K562 (cell line): ENCODE results near the gene ROBO1. TPM values are rescaled to one million over a fixed set of nuclear protein-coding genes. Genes with fewer than 3 reads are reported as not detected.

Experiments
- ATAC-seq: fragments of 200-7000 bp; cut with Tn5 transposase; 3 replicates; pipeline ENCODE4 v1.9.1; 2020; ENCODE audit warnings: moderate library complexity
- BruUV-seq: library from RNA; stranded (reverse); fragments of 400-500 nt; replicated peaks from 2 replicates; lab custom pipeline; 2021; lab: Mats Ljungman, UMichigan
- CTCF ChIA-PET: fragments of 300-600 bp; formaldehyde crosslinking; extraction: SDS; loops from one replicate; lab custom pipeline; 2021; ENCODE audit warnings: low intra/inter-chr PET ratio; lab: Yijun Ruan, JAX
- POLR2A ChIA-PET: fragments of 300-600, 350-650 bp; sonication (Branson Sonifier 250); formaldehyde crosslinking; extraction: SDS; loops from one replicate; lab custom pipeline; 2021; ENCODE audit warnings: antibody characterized with exemption, inconsistent platforms; lab: Yijun Ruan, JAX
- DNase-seq, 4 experiments: peaks; one replicate each; pipeline versions ENCODE4 v3.0.0 to v3.0.0-alpha.2; 2011 to 2018; ENCODE audit warnings: low spot score in 3 of 4, mixed read lengths in 3 of 4; ENCODE audit errors: extremely low read depth in 1 of 4
- FAIRE-seq: peaks from 2 replicates; lab custom pipeline; 2011; peaks lifted over from hg19 to GRCh38; lab: Jason Lieb, UNC
- H2AFZ ChIP-seq: 2 replicates; pipeline ENCODE4 v1.6.0; 2011; ENCODE audit warnings: low read depth, low read length, control low read depth, inconsistent platforms
- H3K27ac ChIP-seq: fragments of 200-600 bp; 3 replicates; pipeline ENCODE4 v1.8.0; 2011; ENCODE audit warnings: low read depth, mild to moderate bottlenecking, control low read depth, inconsistent platforms, low read length, moderate library complexity, mixed read lengths; ENCODE audit errors: extremely low read depth
- H3K27me3 ChIP-seq, 2 experiments: fragments of 300-600 bp in 1 of 2; 2 replicates in 1 of 2; 3 replicates in 1 of 2; pipeline versions ENCODE4 v1.6.0 to v1.8.0; 2011; ENCODE audit warnings: inconsistent platforms in 2 of 2, low read length in 2 of 2, mild to moderate bottlenecking in 1 of 2, mixed read lengths in 1 of 2, moderate library complexity in 1 of 2; ENCODE audit not compliant: control insufficient read depth in 2 of 2, insufficient read depth in 2 of 2
- H3K36me3 ChIP-seq: fragments of 300-600 bp; 3 replicates; pipeline ENCODE4 v1.8.0; 2011; ENCODE audit warnings: mild to moderate bottlenecking, low read length, inconsistent platforms; ENCODE audit not compliant: control insufficient read depth, insufficient read depth
- H3K4me1 ChIP-seq, 2 experiments: fragments of 200-600 bp in 1 of 2; replicated peaks in 1 of 2; 2 replicates in 1 of 2; 3 replicates in 1 of 2; pipeline versions ENCODE4 v1.5.1 to v1.8.0; 2011; ENCODE audit warnings: inconsistent platforms in 2 of 2, low read length in 2 of 2, mild to moderate bottlenecking in 1 of 2, mixed read lengths in 1 of 2, moderate library complexity in 1 of 2; ENCODE audit not compliant: control insufficient read depth in 2 of 2, insufficient read depth in 2 of 2
- H3K4me2 ChIP-seq: 2 replicates; pipeline ENCODE4 v1.6.1; 2011; ENCODE audit warnings: low read length, control low read depth, inconsistent platforms, mixed read lengths; ENCODE audit not compliant: insufficient read depth
- H3K4me3 ChIP-seq: fragments of 200-600 bp; sonication (generic), shearing (Covaris generic); 2 replicates; pipeline ENCODE4 v1.5.1; 2016; ENCODE audit warnings: control low read depth, inconsistent platforms
- H3K79me2 ChIP-seq: fragments of 200-600 bp; 3 replicates; pipeline ENCODE4 v1.8.0; 2011; ENCODE audit warnings: low read length, inconsistent platforms; ENCODE audit not compliant: control insufficient read depth, insufficient read depth
- H3K9ac ChIP-seq, 2 experiments: 2 replicates each; pipeline versions ENCODE4 v1.6.0 to v1.6.1; 2011; ENCODE audit warnings: low read depth in 2 of 2, low read length in 2 of 2, control low read depth in 1 of 2, inconsistent platforms in 1 of 2, mild to moderate bottlenecking in 1 of 2, mixed read lengths in 1 of 2; ENCODE audit not compliant: insufficient read depth in 1 of 2
- H3K9me1 ChIP-seq: one replicate; pipeline ENCODE4 v1.6.0; 2011; ENCODE audit warnings: inconsistent platforms, mild to moderate bottlenecking, low read length, moderate library complexity; ENCODE audit not compliant: control insufficient read depth, insufficient read depth
- H3K9me3 ChIP-seq: replicated peaks from 2 replicates; pipeline ENCODE4 v1.5.1; 2011; ENCODE audit warnings: low read depth, low read length, inconsistent platforms; ENCODE audit not compliant: control insufficient read depth, insufficient read depth
- H4K20me1 ChIP-seq: replicated peaks from 2 replicates; pipeline ENCODE4 v1.6.1; 2011; ENCODE audit warnings: low read length, inconsistent platforms, mixed read lengths; ENCODE audit not compliant: control insufficient read depth, insufficient read depth
- CHCHD3 ChIP-seq: fragments of 250-450 bp; sonication (Bioruptor Pico); IDR thresholded peaks from 2 replicates; pipeline ENCODE4 v2.1.2; 2022; ENCODE audit warnings: mild to moderate bottlenecking
- DPF2 ChIP-seq: fragments of 450-650 bp; IDR thresholded peaks from 2 replicates; pipeline ENCODE4 v1.6.1; 2016
- ELF2 ChIP-seq: fragments of 250-450 bp; sonication (Bioruptor Pico); IDR thresholded peaks from 2 replicates; pipeline ENCODE4 v1.5.0; 2021; ENCODE audit warnings: mild to moderate bottlenecking
- ETV6 ChIP-seq, 3 experiments: fragments of 150-350 bp in 1 of 3; sonication (generic) in 1 of 3; formaldehyde crosslinking in 1 of 3; IDR thresholded peaks; 2 replicates each; pipeline versions ENCODE4 v1.6.1 to v1.8.0; 2014 to 2022; ENCODE audit warnings: borderline replicate concordance in 2 of 3, low read depth in 2 of 3, antibody characterized with exemption in 1 of 3, low read length in 1 of 3, mild to moderate bottlenecking in 1 of 3, missing genetic modification reagents in 1 of 3
- HDAC1 ChIP-seq, 2 experiments: fragments of 450-650 bp; IDR thresholded peaks; 2 replicates each; pipeline ENCODE4 v1.6.1; 2016 to 2017; ENCODE audit warnings: inconsistent platforms in 1 of 2, mild to moderate bottlenecking in 1 of 2, moderate library complexity in 1 of 2
- KDM1A ChIP-seq, 2 experiments: fragments of 450-650 bp; IDR thresholded peaks; 2 replicates each; pipeline ENCODE4 v1.6.1; 2016; ENCODE audit warnings: mild to moderate bottlenecking in 2 of 2
- KLF13 ChIP-seq: fragments of 450-650 bp; IDR thresholded peaks from 2 replicates; pipeline ENCODE4 v1.6.1; 2016; ENCODE audit warnings: missing genetic modification characterization, low read depth, mild to moderate bottlenecking, missing compliant biosample characterization, moderate library complexity, borderline replicate concordance
- NFE2L1 ChIP-seq: fragments of 450-650 bp; IDR thresholded peaks from 2 replicates; pipeline ENCODE4 v1.6.1; 2016; ENCODE audit warnings: missing genetic modification characterization, low read depth, mild to moderate bottlenecking, missing compliant biosample characterization, moderate library complexity, borderline replicate concordance
- NR4A1 ChIP-seq, 2 experiments: fragments of 250-450 bp in 1 of 2; fragments of 450-650 bp in 1 of 2; sonication (Bioruptor Pico) in 1 of 2; IDR thresholded peaks; 2 replicates each; pipeline versions ENCODE4 v1.4.0 to v1.6.1; 2016 to 2020; ENCODE audit warnings: mild to moderate bottlenecking in 2 of 2, missing compliant biosample characterization in 1 of 2, missing genetic modification characterization in 1 of 2, moderate library complexity in 1 of 2
- SIN3A ChIP-seq, 2 experiments: fragments of 150-350 bp in 1 of 2; IDR thresholded peaks; 2 replicates each; pipeline ENCODE4 v1.6.1; 2011 to 2016; ENCODE audit warnings: borderline replicate concordance in 2 of 2, low read depth in 2 of 2, low read length in 2 of 2, mild to moderate bottlenecking in 2 of 2, moderate library complexity in 2 of 2; ENCODE audit not compliant: control insufficient read depth in 1 of 2
- SNIP1 ChIP-seq: fragments of 450-650 bp; IDR thresholded peaks from 2 replicates; pipeline ENCODE4 v1.7.1; 2017; ENCODE audit warnings: low read depth, mild to moderate bottlenecking
- SRF ChIP-seq, 2 experiments: fragments of 250-450, 450-650 bp in 1 of 2; sonication (Bioruptor Pico) in 1 of 2; sonication (generic) in 1 of 2; formaldehyde crosslinking; IDR thresholded peaks; 2 replicates each; pipeline versions ENCODE4 v1.5.0 to v1.5.1; 2020 to 2022; ENCODE audit warnings: mild to moderate bottlenecking in 1 of 2, missing genetic modification reagents in 1 of 2
- SRSF7 ChIP-seq: fragments of 200-400 bp; formaldehyde crosslinking; optimal IDR thresholded peaks from 2 replicates; pipeline ENCODE3; 2017; ENCODE audit warnings: mild to moderate bottlenecking, low read depth, low read length
- ZFP36 ChIP-seq: fragments of 150-350 bp; IDR thresholded peaks from 2 replicates; pipeline ENCODE4 v1.6.1; 2018; ENCODE audit warnings: low read length, low read depth; ENCODE audit not compliant: partially characterized antibody
- ZNF668 ChIP-seq: fragments of 250-450 bp; sonication (Bioruptor Pico); IDR thresholded peaks from 2 replicates; pipeline ENCODE4 v1.8.0; 2022; ENCODE audit warnings: mild to moderate bottlenecking, inconsistent platforms
- ZNF79 ChIP-seq: fragments of 250-450 bp; sonication (Bioruptor Pico); IDR thresholded peaks from 2 replicates; pipeline ENCODE4 v1.4.0; 2020; ENCODE audit warnings: low read depth, mild to moderate bottlenecking, moderate library complexity
- WGBS: fragments of 100-300 bp; shearing (Covaris generic); methylation state at CpG from one replicate; pipeline ENCODE4 v1.1.6; 2016; ENCODE audit warnings: low coverage, mixed read lengths; ENCODE audit not compliant: insufficient coverage; ENCODE audit errors: missing lambda C conversion rate; 5-methylcytosine and 5-hydroxymethylcytosine counted together
- in situ Hi-C: fragments of 300-500 bp; cut with MboI; formaldehyde crosslinking; loops from 4 replicates; pipeline ENCODE4 v1.15.0; 2018; ENCODE audit warnings: inconsistent platforms, mixed read lengths
- intact Hi-C: fragments of 100-400 bp; cut with micrococcal nuclease; formaldehyde crosslinking; loops from 2 replicates; pipeline ENCODE4 v1.14.2; 2022
- polyA plus RNA-seq, 8 experiments: library from polyadenylated mRNA; depleted of rRNA in 4 of 8; stranded (reverse) in 5 of 8; unstranded in 3 of 8; fragments of >200 nt; fragmentation: Nextera tagmentation in 2 of 8; fragmentation: Illumina TruSeq in 1 of 8; extraction: Ambion mirVana in 2 of 8; extraction: Trizol in 1 of 8; gene quantifications; 2 replicates each; pipeline versions ENCODE4 v1.2.1 to v1.2.3, GENCODE V29; 2011 to 2014; ENCODE audit warnings: inconsistent platforms in 1 of 8, missing spikeins in 1 of 8
- total RNA-seq, 7 experiments: library from RNA; depleted of rRNA in 6 of 7; stranded (reverse); fragments of >200 nt in 6 of 7; fragmentation: Illumina TruSeq in 2 of 7; extraction: Trizol in 2 of 7; gene quantifications; 2 replicates each; pipeline versions ENCODE4 v1.2.1 to v1.2.3, GENCODE V29; 2011 to 2021; ENCODE audit warnings: low replicate concordance in 1 of 7
- TF ChIP-seq, protein P1 (sequence below): fragments of 250-450 bp; sonication (Bioruptor Pico); IDR thresholded peaks from 2 replicates; pipeline ENCODE4 v1.4.0; 2020; ENCODE audit warnings: mild to moderate bottlenecking

ROBO1 gene
- total and polyA plus RNA-seq, 9 of the 15 experiments (the other 6 are each of a cell fraction or from before 2014, with no cell fraction given): 0.01 to 0.53 (median 0.17) TPM; not detected in 5

DNA sequence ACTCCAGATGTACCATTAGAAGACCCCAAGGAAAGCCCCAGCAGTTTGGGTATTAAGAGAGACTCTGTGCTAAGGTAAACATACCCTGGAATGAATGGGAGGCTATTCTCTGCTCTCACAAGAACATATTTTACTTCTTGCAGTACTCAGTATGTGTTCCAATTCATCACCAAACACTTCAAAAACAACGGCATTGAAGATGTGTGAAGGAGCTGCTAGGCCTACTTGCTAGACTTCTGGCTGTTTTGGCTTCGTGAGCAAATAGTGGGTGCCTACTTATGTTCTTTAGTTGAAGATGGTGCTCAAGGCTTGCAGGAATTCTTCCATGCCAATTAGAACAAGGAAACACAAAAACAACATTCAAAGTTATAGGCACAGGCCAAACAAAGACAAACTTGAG lies 514.5 kb downstream of the ROBO1 start:
- Histone ChIP-seq H3K79me2 (no peaks in the 10 kb centered on the region), H3K27me3 (no peaks in the 10 kb centered on the region), H3K4me3 (no peak overlapping the region), H3K4me2 (no peak overlapping the region), H3K27ac (no peak overlapping the region), H3K9me1 (no peaks in the 10 kb centered on the region), H4K20me1 (no peaks in the 10 kb centered on the region), H3K4me1 (no peaks in the 10 kb centered on the region), H2AFZ (no peak overlapping the region), H3K9ac (no peak overlapping the region), H3K36me3 (no peaks in the 10 kb centered on the region), H3K9me3 (no peaks in the 10 kb centered on the region)
- no peak for ATAC-seq
- intact Hi-C loops (no loop called here), in situ Hi-C loops (no loop called here)
- WGBS: 6% methylated on average over 2 of the region's 2 CpGs
- TF ChIP-seq ZFP36: no peak
- no peak for TF ChIP-seq CHCHD3 (CRISPR knock-in tag)
- TF ChIP-seq, protein P1, sequence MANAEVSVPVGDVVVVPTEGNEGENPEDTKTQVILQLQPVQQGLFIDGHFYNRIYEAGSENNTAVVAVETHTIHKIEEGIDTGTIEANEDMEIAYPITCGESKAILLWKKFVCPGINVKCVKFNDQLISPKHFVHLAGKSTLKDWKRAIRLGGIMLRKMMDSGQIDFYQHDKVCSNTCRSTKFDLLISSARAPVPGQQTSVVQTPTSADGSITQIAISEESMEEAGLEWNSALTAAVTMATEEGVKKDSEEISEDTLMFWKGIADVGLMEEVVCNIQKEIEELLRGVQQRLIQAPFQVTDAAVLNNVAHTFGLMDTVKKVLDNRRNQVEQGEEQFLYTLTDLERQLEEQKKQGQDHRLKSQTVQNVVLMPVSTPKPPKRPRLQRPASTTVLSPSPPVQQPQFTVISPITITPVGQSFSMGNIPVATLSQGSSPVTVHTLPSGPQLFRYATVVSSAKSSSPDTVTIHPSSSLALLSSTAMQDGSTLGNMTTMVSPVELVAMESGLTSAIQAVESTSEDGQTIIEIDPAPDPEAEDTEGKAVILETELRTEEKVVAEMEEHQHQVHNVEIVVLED (CRISPR knock-in tag): no peak
- TF ChIP-seq SRSF7: no peak
- no peak for TF ChIP-seq KDM1A (IDR thresholded peaks at IDR 0.05)
- no peak for TF ChIP-seq SNIP1
- TF ChIP-seq DPF2: no peak
- TF ChIP-seq SRF (CRISPR knock-in tag; IDR thresholded peaks at IDR 0.05): no peak
- TF ChIP-seq KLF13 (tag): no peak
- TF ChIP-seq ZNF668: no peak
- TF ChIP-seq ELF2 (CRISPR knock-in tag): no peak
- TF ChIP-seq ETV6 (IDR thresholded peaks at IDR 0.05; ENCODE audit: borderline replicate concordance in 1 of 2, low read depth in 2 of 2, low read length in 1 of 2): no peak
- TF ChIP-seq ETV6 (CRISPR knock-in tag; IDR thresholded peaks at IDR 0.05; ENCODE audit: borderline replicate concordance): no peak
- TF ChIP-seq NFE2L1 (tag): no peak
- no peak for TF ChIP-seq SIN3A (IDR thresholded peaks at IDR 0.05; ENCODE audit: borderline replicate concordance in 2 of 2, control insufficient read depth in 1 of 2, low read depth in 2 of 2, low read length in 2 of 2)
- TF ChIP-seq HDAC1 (IDR thresholded peaks at IDR 0.05): no peak
- TF ChIP-seq NR4A1 (CRISPR knock-in tag; IDR thresholded peaks at IDR 0.05): no peak
- no peak for TF ChIP-seq NR4A1 (tag; IDR thresholded peaks at IDR 0.05)
- TF ChIP-seq ZNF79: no peak
- BruUV-seq: no TSS peak
- ChIA-PET POLR2A (no interaction called here), CTCF (no interaction called here)
- no peak for DNase-seq
- no peak for FAIRE-seq
